Measurements from ENCODE around the gene EIF3L.

EIF3L gene

GRCh38 chr22:37855462-37855861 lies 6.2 kb downstream of the EIF3L start:
- DNase-seq, result no peak

GRCh38 chr22:37860796-37861421 lies 11.7 kb downstream of the EIF3L start:
- no peak for DNase-seq

- no peak for DNase-seq
Measured at GRCh38 chr22:37862570-37863325, 13.5 kb downstream of the EIF3L start.

GRCh38 chr22:37865510-37865909 lies 16.3 kb downstream of the EIF3L start:
- DNase-seq, result no peak

GRCh38 chr22:37870273-37870672 lies 21.1 kb downstream of the EIF3L start:
- no peak for DNase-seq

GRCh38 chr22:37880668-37881440 lies 31.6 kb downstream of the EIF3L start:
- DNase-seq, result no peak

- DNase-seq, result no peak
Measured at GRCh38 chr22:37884420-37884819, 35.2 kb downstream of the EIF3L start.

GRCh38 chr22:37887584-37888378 lies 38.6 kb downstream of the EIF3L start:
- DNase-seq, result no peak

GRCh38 chr22:37891926-37892325 lies 42.7 kb downstream of the EIF3L start:
- no peak for DNase-seq

GRCh38 chr22:37892566-37893335 lies 43.5 kb downstream of the EIF3L start:
- DNase-seq, result no peak

- no peak for DNase-seq
Measured at GRCh38 chr22:37893583-37893983, 44.4 kb downstream of the EIF3L start.

GRCh38 chr22:37894939-37895670 lies 45.9 kb downstream of the EIF3L start:
- no peak for DNase-seq

GRCh38 chr22:37896181-37896592 lies 47.0 kb downstream of the EIF3L start:
- DNase-seq, result no peak

- DNase-seq, result no peak
Measured at GRCh38 chr22:37896939-37897338, 47.7 kb downstream of the EIF3L start.

- DNase-seq, result no peak
Measured at GRCh38 chr22:37897807-37898206, 48.6 kb downstream of the EIF3L start.

GRCh38 chr22:37898441-37899181 lies 49.4 kb downstream of the EIF3L start:
- DNase-seq, result no peak

- peak; percentile 55 for DNase-seq
Measured at GRCh38 chr22:37904572-37905533, 55.6 kb downstream of the EIF3L start.

GRCh38 chr22:37905534-37906363 lies 56.5 kb downstream of the EIF3L start, which contains the start of gene MICALL1:
Gene MICALL1, plus strand, starts transcription at chr22:37906297. Its CDS starts 126 bp downstream, at chr22:37906423.
- DNase-seq, result peak; percentile 67

All from 8988T (cell line).